Esophagus muscularis mucosa (tissue), 3 donors: ENCODE measurements around the gene CD34.

Experiments
- CTCF ChIP-seq, 3 experiments: fragments of 200-600 bp in 2 of 3; fragments of 450-650 bp in 1 of 3; sonication (generic) in 2 of 3; IDR thresholded peaks; one replicate each; pipeline ENCODE4 v1.5.1; 2017 to 2019; ENCODE audit warnings: antibody characterized with exemption in 3 of 3, mild to moderate bottlenecking in 2 of 3, moderate library complexity in 1 of 3
- POLR2A ChIP-seq: fragments of 450-650 bp; IDR thresholded peaks from one replicate; pipeline ENCODE4 v1.6.1; 2017; ENCODE audit warnings: antibody characterized with exemption, moderate library complexity, mild to moderate bottlenecking, low read depth

- no peak for TF ChIP-seq CTCF (IDR thresholded peaks at IDR 0.05)
- TF ChIP-seq POLR2A = no peak
Observed at GRCh38 chr1:207857447-207857846, 53.5 kb downstream of the CD34 start.
